Small intestine (tissue), 7 donors: ENCODE data around the gene RAD51B. TPM values are rescaled to one million over a fixed set of nuclear protein-coding genes. Genes with fewer than 3 reads are reported as not detected.
A peak's percentile ranks its signal among the peaks of the same experiment; 100 is the strongest.

Experiments used
- DNase-seq, 2 donors: peaks; one replicate each; pipeline versions ENCODE4 v3.0.0 to v3.0.0-alpha.2; 2013
- FAIRE-seq: peaks from 2 replicates; lab custom pipeline; 2012; peaks lifted over from hg19 to GRCh38; lab: Jason Lieb, UNC
- H3K27ac ChIP-seq, 3 donors: one replicate each; pipeline ENCODE4 v1.5.1; 2013; ENCODE audit warnings: low read length in 2 of 3, mild to moderate bottlenecking in 2 of 3, control low read depth in 1 of 3, inconsistent platforms in 1 of 3, low read depth in 1 of 3, moderate library complexity in 1 of 3
- H3K27me3 ChIP-seq, 3 donors: one replicate each; pipeline ENCODE4 v1.6.1; 2013; ENCODE audit warnings: low read length in 3 of 3, inconsistent platforms in 1 of 3; ENCODE audit not compliant: control insufficient read depth in 3 of 3, insufficient read depth in 3 of 3
- H3K36me3 ChIP-seq, 3 donors: one replicate each; pipeline ENCODE4 v1.6.1; 2013; ENCODE audit warnings: low read length in 3 of 3, inconsistent platforms in 1 of 3, low read depth in 1 of 3, mild to moderate bottlenecking in 1 of 3, moderate library complexity in 1 of 3; ENCODE audit not compliant: control insufficient read depth in 3 of 3, insufficient read depth in 2 of 3
- H3K4me1 ChIP-seq, 3 donors: one replicate each; pipeline ENCODE4 v1.6.1; 2013; ENCODE audit warnings: low read length in 2 of 3, inconsistent platforms in 1 of 3, low read depth in 1 of 3, mild to moderate bottlenecking in 1 of 3, moderate library complexity in 1 of 3; ENCODE audit not compliant: control insufficient read depth in 3 of 3, insufficient read depth in 2 of 3
- H3K4me3 ChIP-seq, 3 donors: one replicate each; pipeline ENCODE4 v1.5.1; 2013; ENCODE audit warnings: low read length in 3 of 3, control low read depth in 1 of 3, inconsistent platforms in 1 of 3, low read depth in 1 of 3, mild to moderate bottlenecking in 1 of 3, moderate library complexity in 1 of 3
- H3K9me3 ChIP-seq, 2 donors: one replicate each; pipeline ENCODE4 v1.6.1; 2013; ENCODE audit warnings: low read depth in 1 of 2, low read length in 1 of 2; ENCODE audit not compliant: control insufficient read depth in 2 of 2, insufficient read depth in 1 of 2
- WGBS, 3 donors: extraction: QIAGEN DNeasy Blood & Tissue Kit; methylation state at CpG; one replicate each; pipeline ENCODE4 v1.1.7; 2013; 5-methylcytosine and 5-hydroxymethylcytosine counted together
- polyA plus RNA-seq, 4 donors: library from polyadenylated mRNA; stranded (reverse) in 3 of 4; unstranded in 1 of 4; fragments of 200-250 nt in 3 of 4; fragments of 120-200 nt in 1 of 4; gene quantifications; one replicate each; pipeline versions ENCODE4 v1.2.1 to v1.2.3, GENCODE V29; 2013
- donor health status: healthy with polysubstance abuse.
- donor health status: control.
- donor health status: control.
- donor health status: Bipolar disorder and iron deficiency.
- donor health status: healthy.

RAD51B gene
- polyA plus RNA-seq, 4 donors, result 1.1 to 9.0 (median 4.1) TPM

- Histone ChIP-seq H3K4me1 (peaks cover 0 to 27% (median 7%) of the 10 kb centered on the region in 3 donors), H3K27ac (peak overlapping the region in 2 of 3 donors; percentile 16 to 63), H3K9me3 (no peaks in the 10 kb centered on the region), H3K4me3 (no peak overlapping the region), H3K27me3 (no peaks in the 10 kb centered on the region), H3K36me3 (peaks cover 0 to 3% (median 0%) of the 10 kb centered on the region in 3 donors)
- no peak for DNase-seq
- 91 to 98% (median 94%) methylated on average over 9 of the region's 9 CpGs for WGBS, 3 donors
- FAIRE-seq, result no peak
These were observed 743.3 kb downstream of the RAD51B start for GRCh38 chr14:68562911-68563250.

- Histone ChIP-seq H3K4me3 (no peak overlapping the region), H3K36me3 (peaks cover 0 to 3% (median 0%) of the 10 kb centered on the region in 3 donors), H3K9me3 (no peaks in the 10 kb centered on the region), H3K27ac (peak overlapping the region in 2 of 3 donors; percentile 32 to 63), H3K4me1 (peaks cover 0 to 27% (median 7%) of the 10 kb centered on the region in 3 donors), H3K27me3 (no peaks in the 10 kb centered on the region)
- WGBS, 3 donors, result 52 to 58% (median 55%) methylated on average over 21 of the region's 21 CpGs
- FAIRE-seq (no peak), DNase-seq (no peak)
These were observed 743.9 kb downstream of the RAD51B start for GRCh38 chr14:68563251-68564131.

- FAIRE-seq, result no peak
- H3K27me3 ChIP-seq, result no peaks in the 10 kb centered on the region
- H3K4me1 ChIP-seq, result peaks cover 0 to 27% (median 7%) of the 10 kb centered on the region in 3 donors
- 83 to 88% (median 84%) methylated on average over 18 of the region's 18 CpGs for WGBS, 3 donors
- peaks cover 0 to 3% (median 0%) of the 10 kb centered on the region in 3 donors for H3K36me3 ChIP-seq
- H3K9me3 ChIP-seq, result no peaks in the 10 kb centered on the region
- no peak for DNase-seq
- H3K4me3 ChIP-seq, result no peak overlapping the region
- H3K27ac ChIP-seq, result peak overlapping the region in 2 of 3 donors; percentile 32 to 63
These were observed 744.7 kb downstream of the RAD51B start for GRCh38 chr14:68564191-68564825.

- DNase-seq (peak in 1 of 2 donors; percentile 28), FAIRE-seq (no peak)
- WGBS, 3 donors, result 69 to 72% (median 70%) methylated on average over 8 of the region's 8 CpGs
- peak overlapping the region in 1 of 3 donors; percentile 63 for H3K27ac ChIP-seq
- H3K36me3 ChIP-seq, result peaks cover 0 to 3% (median 0%) of the 10 kb centered on the region in 3 donors
- H3K27me3 ChIP-seq, result no peaks in the 10 kb centered on the region
- no peaks in the 10 kb centered on the region for H3K9me3 ChIP-seq
- no peak overlapping the region for H3K4me3 ChIP-seq
- H3K4me1 ChIP-seq, result peaks cover 0 to 27% (median 7%) of the 10 kb centered on the region in 3 donors
These were observed 745.5 kb downstream of the RAD51B start for GRCh38 chr14:68564826-68565759.

DNA sequence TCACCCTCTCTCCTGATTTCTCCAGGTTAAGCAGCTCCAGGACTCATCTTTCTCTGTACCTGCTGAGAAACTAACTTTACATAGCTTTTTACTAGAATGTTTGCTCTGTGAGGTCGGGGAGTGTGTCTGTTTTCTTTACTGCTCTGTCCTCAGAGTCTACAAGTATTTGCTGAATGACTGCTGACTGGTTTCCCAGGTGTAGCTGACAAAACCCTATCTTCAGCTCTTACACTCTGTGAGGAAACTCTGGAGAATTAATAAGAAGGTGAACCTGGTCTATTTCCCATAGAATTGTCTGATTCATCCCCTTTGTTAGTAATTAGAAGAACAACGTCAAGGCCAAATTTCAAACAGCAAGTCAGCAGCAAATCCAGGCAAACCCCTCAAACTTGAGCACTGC lies 746.5 kb downstream of the RAD51B start:
- FAIRE-seq (no peak), DNase-seq (no peak)
- peaks cover 0 to 2% of the 10 kb centered on the region in 2 donors for H3K9me3 ChIP-seq
- peaks cover 0 to 3% (median 0%) of the 10 kb centered on the region in 3 donors for H3K36me3 ChIP-seq
- H3K4me3 ChIP-seq, result no peak overlapping the region
- no peak overlapping the region for H3K27ac ChIP-seq
- no peaks in the 10 kb centered on the region for H3K27me3 ChIP-seq
- 72 to 81% (median 81%) methylated on average over 2 of the region's 2 CpGs for WGBS, 3 donors
- peaks cover 0 to 27% (median 7%) of the 10 kb centered on the region in 3 donors for H3K4me1 ChIP-seq

GRCh38 chr14:68568907-68569897 lies 749.6 kb downstream of the RAD51B start:
- Histone ChIP-seq H3K4me1 (peaks cover 0 to 16% (median 5%) of the 10 kb centered on the region in 3 donors), H3K4me3 (no peak overlapping the region), H3K27me3 (no peaks in the 10 kb centered on the region), H3K27ac (peak overlapping the region in 1 of 3 donors; percentile 14), H3K9me3 (peaks cover 0 to 7% of the 10 kb centered on the region in 2 donors), H3K36me3 (no peaks in the 10 kb centered on the region)
- no peak for FAIRE-seq
- WGBS, 3 donors, result 84 to 94% (median 85%) methylated on average over 13 of the region's 13 CpGs
- no peak for DNase-seq

DNA sequence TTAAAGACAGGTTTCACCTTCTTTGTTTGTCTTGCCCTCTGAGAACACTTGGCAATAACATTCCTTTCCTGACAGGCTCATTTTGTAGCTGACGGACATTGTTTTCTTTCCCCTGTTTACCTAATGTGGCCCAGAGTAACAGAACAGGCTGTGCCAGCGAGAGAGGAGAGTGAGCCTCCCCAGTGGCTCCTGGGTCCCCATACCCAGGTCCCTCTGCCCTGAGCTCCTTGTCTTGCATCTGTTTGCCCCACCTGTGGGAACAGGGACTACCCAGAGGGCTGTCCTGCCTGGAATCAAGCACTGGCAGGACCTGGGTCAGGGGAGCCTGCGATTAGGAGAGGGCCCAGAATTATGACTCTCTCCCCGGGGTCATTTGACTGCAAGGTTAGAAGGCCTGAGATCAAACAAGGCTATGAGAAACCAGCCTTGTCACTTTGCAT lies 750.4 kb downstream of the RAD51B start:
- Histone ChIP-seq H3K4me1 (peaks cover 0 to 9% (median 5%) of the 10 kb centered on the region in 3 donors), H3K27ac (peak overlapping the region in 1 of 3 donors; percentile 14), H3K36me3 (no peaks in the 10 kb centered on the region), H3K27me3 (no peaks in the 10 kb centered on the region), H3K4me3 (no peak overlapping the region), H3K9me3 (peaks cover 0 to 7% of the 10 kb centered on the region in 2 donors)
- FAIRE-seq (no peak), DNase-seq (no peak)
- WGBS, 3 donors, result 82 to 85% (median 84%) methylated on average over 4 of the region's 4 CpGs
